ENCODE measurements around the gene RORB.

DNA sequence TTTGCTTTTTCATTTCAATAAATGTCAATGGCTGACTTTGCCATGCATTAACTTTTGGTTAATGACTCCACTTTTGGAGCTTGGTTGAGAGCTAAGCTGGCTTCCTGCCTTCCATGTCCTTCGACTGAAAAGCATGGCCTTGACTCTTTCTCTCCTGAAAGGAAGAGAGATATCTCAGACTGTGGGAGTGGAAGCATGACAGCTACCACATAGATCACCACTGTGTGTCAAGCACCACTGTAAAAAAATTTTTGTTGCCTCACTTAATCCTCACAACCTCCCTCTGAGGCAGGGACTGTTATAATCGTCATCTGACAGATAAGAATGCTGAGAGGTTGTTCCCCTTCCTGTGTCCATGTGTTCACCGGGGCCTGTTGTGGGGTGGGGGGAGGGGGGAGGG lies 184.8 kb downstream of the RORB start:
- TF ChIP-seq POLR2AphosphoS5 (IDR thresholded peaks at IDR 0.05; ENCODE audit: borderline replicate concordance, low read depth, low read length) (no peak), EZH2 (IDR thresholded peaks at IDR 0.05) (no peak)

Data from SK-N-MC (cell line).